ENCODE measurements around the gene BNIP1. TPM values are rescaled to one million over a fixed set of nuclear protein-coding genes. Genes with fewer than 3 reads are reported as not detected.

Gene BNIP1
- total and polyA plus RNA-seq, 2 of the 4 experiments (the other 2 are of a cell fraction), result 24.3 to 35.3 TPM

DNA sequence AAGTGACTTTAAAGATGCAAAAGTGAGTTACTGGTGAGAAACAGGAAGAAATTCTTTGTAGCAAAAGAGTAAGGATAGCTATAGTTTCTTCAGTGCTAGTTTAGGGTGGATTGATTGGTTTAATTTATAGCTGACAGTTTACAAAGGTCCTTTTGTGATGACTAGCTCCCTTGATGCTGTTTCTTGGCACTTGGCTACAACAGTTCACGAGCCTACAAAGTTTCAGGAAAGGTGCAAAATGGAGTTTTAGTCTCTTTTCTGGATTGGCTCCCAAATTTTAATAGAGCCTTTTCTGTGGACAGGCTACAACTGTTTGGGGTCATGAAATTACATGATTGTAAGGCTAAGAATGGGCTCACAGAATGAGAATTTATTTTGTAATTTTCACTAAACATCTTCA lies 40.9 kb upstream of the BNIP1 start:
- WGBS, 2 experiments (ENCODE audit: extremely low coverage in 2 of 2, insufficient read length in 1 of 2), result no CpG with 5 or more reads among the region's 1 CpG
- Histone ChIP-seq H3K9me3 (ENCODE audit: control insufficient read depth, insufficient read depth, low read length) (peaks cover 4% of the 10 kb centered on the region), H3K9me1 (ENCODE audit: insufficient read depth, low read length) (no peaks in the 10 kb centered on the region), H4K20me1 (ENCODE audit: insufficient read depth, low read length) (peaks cover 8% of the 10 kb centered on the region; the same call in 1 of the 2 replicates), H3K18ac (ENCODE audit: low read depth, low read length) (no peak overlapping the region), H3K9ac (ENCODE audit: low read depth, low read length) (no peak overlapping the region), H3K56ac (ENCODE audit: extremely low read depth, insufficient read depth, low read length) (no peak overlapping the region), H3K4me3 (ENCODE audit: insufficient read depth, low read depth, low read length) (no peak overlapping the region), H3K4me2 (ENCODE audit: low read depth, low read length) (no peak overlapping the region), H2BK5ac (ENCODE audit: low read depth, low read length, poor library complexity, severe bottlenecking) (no peak overlapping the region), H2BK20ac (ENCODE audit: low read depth, low read length) (no peak overlapping the region), H2AFZ (replicated peaks; ENCODE audit: low read length, poor library complexity) (no peak overlapping the region), H3K27me3 (ENCODE audit: control insufficient read depth, insufficient read depth, low read length) (no peaks in the 10 kb centered on the region), H2BK120ac (ENCODE audit: low read depth, low read length) (no peak overlapping the region), H4K5ac (ENCODE audit: low read depth, low read length) (no peak overlapping the region), H3K36me3 (ENCODE audit: control insufficient read depth, insufficient read depth, low read length) (peaks cover 7% of the 10 kb centered on the region; the same call in 1 of the 2 replicates), H3K4ac (ENCODE audit: low read depth, low read length) (no peak overlapping the region), H3K23ac (ENCODE audit: low read depth, low read length) (no peak overlapping the region), H4K8ac (ENCODE audit: low read depth in 2 of 2, low read length in 2 of 2) (no peak overlapping the region), H3K14ac (replicated peaks; ENCODE audit: low read depth, low read length) (no peak overlapping the region), H2AK5ac (ENCODE audit: low read depth, low read length) (no peak overlapping the region), H4K91ac (ENCODE audit: insufficient read depth, low read depth, low read length) (no peak overlapping the region), H2BK15ac (ENCODE audit: low read depth, low read length) (no peak overlapping the region), H3K4me1 (ENCODE audit: control insufficient read depth, insufficient read depth, low read length) (no peaks in the 10 kb centered on the region), H3K27ac (ENCODE audit: insufficient read depth, low read length) (no peak overlapping the region), H3K79me1 (ENCODE audit: low read depth in 1 of 2, low read length in 2 of 2) (peaks cover 4 to 7% of the 10 kb centered on the region in 2 experiments; a peak in 3 of 4 replicates), H2AK9ac (replicated peaks; ENCODE audit: low read depth, low read length, poor library complexity) (no peak overlapping the region)
- ChIA-PET POLR2A (ENCODE audit: unreplicated experiment) (no interaction called here), CTCF (no interaction called here)
- dilution Hi-C loops (cut with HindIII; ENCODE audit: low sequenced_read_pairs, unreplicated experiment), result no loop called here
- ATAC-seq (ENCODE audit: low read depth), result no peak
- no peak for TF ChIP-seq FOS (IDR thresholded peaks at IDR 0.05; ENCODE audit: low read depth, low read length)
- no peak for TF ChIP-seq CHD1 (IDR thresholded peaks at IDR 0.05; ENCODE audit: low read depth, low read length)
- TF ChIP-seq RFX5 (IDR thresholded peaks at IDR 0.05; ENCODE audit: low read depth, low read length), result no peak
- no peak for TF ChIP-seq MXI1 (IDR thresholded peaks at IDR 0.05; ENCODE audit: borderline replicate concordance, low read depth, low read length)
- intact Hi-C loops (cut with micrococcal nuclease), result no loop called here
- no peak for DNase-seq
- BruUV-seq (replicated peaks), result no TSS peak
- in situ Hi-C loops (cut with MboI; ENCODE audit: low sequenced_read_pairs), result no loop called here
